ENCODE results near the gene SPRTN.

DNA sequence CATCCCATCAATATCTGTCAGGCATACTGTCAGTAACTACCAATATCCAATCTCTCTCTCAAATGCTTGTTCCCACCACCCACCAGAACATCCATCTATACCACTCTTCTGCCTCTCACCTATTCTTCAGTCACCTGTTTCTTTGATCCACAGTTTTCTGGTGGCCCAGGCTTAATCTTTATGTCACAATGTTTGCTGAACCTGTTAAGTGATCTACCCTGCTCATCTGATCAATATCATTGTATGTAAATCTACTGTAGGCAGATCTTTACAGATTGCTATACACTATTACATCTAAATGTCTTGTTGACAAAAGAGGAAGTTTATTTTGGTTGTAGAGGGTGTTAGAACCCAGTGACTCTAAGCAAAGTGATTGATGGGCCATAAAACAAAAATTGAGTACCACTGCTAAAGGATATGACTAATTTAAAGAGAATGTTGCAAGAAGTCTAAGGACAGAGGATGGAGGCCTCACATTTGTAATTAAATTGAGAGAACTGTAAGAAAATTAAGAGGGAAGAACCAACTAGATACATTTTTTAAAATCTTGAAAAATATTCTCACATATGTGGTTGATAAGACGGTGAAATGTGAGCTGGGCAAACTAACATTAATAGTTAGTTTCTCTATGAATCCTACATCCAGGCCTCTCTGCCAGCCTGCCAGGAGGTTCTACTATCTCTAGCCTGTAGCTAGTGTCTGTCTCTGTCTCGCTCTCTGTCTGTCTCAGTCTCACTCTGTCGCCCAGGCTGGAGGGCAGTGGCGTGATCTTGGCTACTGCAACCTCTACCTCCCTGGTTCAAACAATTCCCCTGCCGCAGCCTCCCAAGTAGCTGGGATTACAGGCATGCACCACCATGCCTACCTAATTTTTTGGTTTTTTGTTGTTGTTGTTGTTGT is 49.9 kb downstream of the SPRTN start:
- TF ChIP-seq, protein P1, sequence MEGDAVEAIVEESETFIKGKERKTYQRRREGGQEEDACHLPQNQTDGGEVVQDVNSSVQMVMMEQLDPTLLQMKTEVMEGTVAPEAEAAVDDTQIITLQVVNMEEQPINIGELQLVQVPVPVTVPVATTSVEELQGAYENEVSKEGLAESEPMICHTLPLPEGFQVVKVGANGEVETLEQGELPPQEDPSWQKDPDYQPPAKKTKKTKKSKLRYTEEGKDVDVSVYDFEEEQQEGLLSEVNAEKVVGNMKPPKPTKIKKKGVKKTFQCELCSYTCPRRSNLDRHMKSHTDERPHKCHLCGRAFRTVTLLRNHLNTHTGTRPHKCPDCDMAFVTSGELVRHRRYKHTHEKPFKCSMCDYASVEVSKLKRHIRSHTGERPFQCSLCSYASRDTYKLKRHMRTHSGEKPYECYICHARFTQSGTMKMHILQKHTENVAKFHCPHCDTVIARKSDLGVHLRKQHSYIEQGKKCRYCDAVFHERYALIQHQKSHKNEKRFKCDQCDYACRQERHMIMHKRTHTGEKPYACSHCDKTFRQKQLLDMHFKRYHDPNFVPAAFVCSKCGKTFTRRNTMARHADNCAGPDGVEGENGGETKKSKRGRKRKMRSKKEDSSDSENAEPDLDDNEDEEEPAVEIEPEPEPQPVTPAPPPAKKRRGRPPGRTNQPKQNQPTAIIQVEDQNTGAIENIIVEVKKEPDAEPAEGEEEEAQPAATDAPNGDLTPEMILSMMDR (conservative IDR thresholded peaks at IDR 0.05; ENCODE audit: low read depth, low read length), result no peak
- TF ChIP-seq CHD1 (IDR thresholded peaks at IDR 0.05; ENCODE audit: low read depth, low read length) (no peak), POLR2A (IDR thresholded peaks at IDR 0.05; ENCODE audit: low read depth, low read length) (no peak), SMC3 (IDR thresholded peaks at IDR 0.05; ENCODE audit: low read depth, low read length) (no peak), RAD21 (IDR thresholded peaks at IDR 0.05; ENCODE audit: low read length) (no peak), RCOR1 (IDR thresholded peaks at IDR 0.05; ENCODE audit: insufficient replicate concordance, low read length) (no peak), MXI1 (IDR thresholded peaks at IDR 0.05; ENCODE audit: borderline replicate concordance, low read depth, low read length) (no peak), MAFK (IDR thresholded peaks at IDR 0.05; ENCODE audit: low read depth, low read length) (no peak), NFE2L2 (IDR thresholded peaks at IDR 0.05; ENCODE audit: low read depth, low read length) (no peak), CEBPB (IDR thresholded peaks at IDR 0.05; ENCODE audit: low read depth, low read length) (no peak; the same call in 1 of the 2 replicates)
